Kidney capillary endothelial cell (primary cell): Measurements from ENCODE around the gene NNAT.

Source experiments
- DNase-seq: peaks from one replicate; pipeline ENCODE4 v3.0.0-alpha.2; 2018; ENCODE audit warnings: low spot score

NNAT gene

GRCh38 chr20:37502654-37503053 lies 18.4 kb upstream of the NNAT start:
- DNase-seq = no peak

GRCh38 chr20:37503256-37503927 lies 17.7 kb upstream of the NNAT start:
- DNase-seq = no peak

DNA sequence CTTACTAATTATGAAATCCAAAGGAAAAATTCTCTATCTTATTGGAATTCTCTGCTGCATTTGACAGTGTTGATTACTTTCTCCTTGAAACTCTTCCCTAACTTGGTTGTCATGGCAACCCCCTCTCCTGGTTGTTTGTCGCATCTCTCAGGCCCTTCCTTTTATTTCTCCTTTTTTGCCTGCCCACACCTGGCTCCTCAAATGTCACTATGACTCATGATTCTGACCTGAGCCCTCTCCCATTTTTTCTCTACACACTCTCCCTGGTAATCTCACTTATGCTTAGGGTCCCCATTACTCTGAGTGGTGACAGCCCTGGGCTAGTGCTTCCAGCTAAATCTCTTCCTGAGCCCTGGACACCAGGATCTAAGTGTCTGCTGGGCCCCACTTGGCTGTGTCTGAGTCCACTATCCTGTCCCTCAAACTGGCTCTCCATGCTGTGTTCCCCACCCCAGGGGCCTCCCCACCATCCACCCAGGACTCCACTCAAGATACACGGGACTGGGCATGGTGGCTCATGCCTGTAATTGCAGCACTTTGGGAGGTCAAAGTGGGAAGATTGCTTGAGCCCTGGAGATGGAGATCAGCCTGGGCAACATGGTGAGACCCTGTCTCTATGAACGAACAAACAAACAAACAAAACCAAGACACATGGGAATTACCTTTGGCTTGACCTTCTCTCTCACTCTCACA lies 16.5 kb upstream of the NNAT start:
- no peak for DNase-seq

GRCh38 chr20:37505263-37506151 lies 15.5 kb upstream of the NNAT start:
- DNase-seq = no peak

DNA sequence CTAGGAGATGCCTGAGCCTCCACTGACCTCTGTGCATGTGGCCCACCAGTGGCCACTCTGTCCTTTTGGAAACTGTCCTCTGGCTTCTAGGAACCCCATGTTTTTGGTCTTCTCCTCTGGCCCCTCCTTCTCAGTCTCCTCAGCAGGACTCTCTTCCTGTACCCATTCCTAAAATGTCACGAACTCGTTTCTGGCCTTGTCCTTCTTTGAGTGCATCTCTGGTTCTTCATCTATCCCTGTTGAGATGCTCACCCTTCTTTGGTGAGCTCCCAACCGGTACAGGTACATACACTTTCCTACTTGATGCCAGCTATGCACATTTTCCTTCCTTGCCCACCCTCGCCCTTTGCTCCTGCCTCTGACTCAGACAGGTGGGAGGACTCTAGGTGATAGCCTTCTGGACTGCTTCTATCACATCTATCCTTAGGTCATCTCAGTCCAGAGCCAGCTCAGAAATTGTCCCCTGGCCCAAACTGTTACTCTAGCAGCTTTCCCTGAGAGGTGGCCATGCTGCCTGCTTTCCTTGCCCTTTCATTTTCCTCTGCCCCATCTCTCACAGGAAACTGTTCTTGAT lies 14.8 kb upstream of the NNAT start:
- no peak for DNase-seq

DNA sequence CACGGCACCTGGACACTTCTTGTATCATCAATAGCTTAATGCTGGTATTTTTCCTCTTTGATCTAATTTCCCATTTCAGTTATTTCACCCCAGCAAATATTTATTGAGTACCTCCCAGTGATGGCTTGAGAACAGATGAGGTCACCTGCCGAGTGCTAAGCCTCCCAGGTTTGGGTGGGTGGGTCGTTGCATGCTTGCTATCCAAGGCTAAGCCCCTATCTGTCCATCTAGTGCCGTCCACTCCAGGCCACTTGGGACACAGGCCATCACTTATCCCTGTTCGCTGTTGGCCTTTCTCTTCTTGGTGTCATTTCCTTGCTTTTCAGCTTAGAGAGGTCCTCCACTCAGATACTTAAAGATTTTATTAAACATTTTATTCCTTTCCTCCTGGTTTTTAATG lies 10.8 kb upstream of the NNAT start:
- DNase-seq = no peak

DNA sequence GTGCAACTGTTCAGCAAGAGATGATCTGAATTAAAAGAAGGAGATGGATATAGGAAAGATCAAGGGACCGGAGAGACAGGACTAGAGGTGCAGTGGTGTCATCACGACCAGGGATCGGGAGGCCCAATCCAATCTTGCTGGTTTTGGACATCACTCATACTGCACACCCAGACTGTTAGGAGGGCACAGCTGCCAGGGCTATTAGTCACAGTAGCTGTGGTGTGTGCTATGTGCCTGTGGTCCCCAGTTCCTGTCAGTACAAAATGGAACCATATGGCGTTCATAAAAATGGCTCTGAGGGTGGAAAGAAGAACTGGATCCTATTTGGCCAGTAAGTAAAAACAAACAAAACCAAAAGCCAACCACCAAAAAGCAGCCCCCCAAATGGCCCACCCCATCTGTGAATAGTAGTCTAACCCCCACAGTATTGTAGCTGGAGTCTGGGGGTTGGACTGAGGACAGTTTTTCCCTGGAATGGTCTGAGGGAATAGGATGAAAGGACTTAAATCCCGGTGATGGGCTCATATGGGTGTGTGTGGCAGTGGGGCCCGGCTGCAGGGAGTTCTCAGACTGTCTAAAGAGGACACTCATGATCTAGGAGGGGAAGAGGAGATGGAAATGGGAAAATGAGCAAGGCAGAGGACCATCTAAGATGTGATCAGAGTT lies 9.3 kb upstream of the NNAT start:
- DNase-seq = no peak

DNA sequence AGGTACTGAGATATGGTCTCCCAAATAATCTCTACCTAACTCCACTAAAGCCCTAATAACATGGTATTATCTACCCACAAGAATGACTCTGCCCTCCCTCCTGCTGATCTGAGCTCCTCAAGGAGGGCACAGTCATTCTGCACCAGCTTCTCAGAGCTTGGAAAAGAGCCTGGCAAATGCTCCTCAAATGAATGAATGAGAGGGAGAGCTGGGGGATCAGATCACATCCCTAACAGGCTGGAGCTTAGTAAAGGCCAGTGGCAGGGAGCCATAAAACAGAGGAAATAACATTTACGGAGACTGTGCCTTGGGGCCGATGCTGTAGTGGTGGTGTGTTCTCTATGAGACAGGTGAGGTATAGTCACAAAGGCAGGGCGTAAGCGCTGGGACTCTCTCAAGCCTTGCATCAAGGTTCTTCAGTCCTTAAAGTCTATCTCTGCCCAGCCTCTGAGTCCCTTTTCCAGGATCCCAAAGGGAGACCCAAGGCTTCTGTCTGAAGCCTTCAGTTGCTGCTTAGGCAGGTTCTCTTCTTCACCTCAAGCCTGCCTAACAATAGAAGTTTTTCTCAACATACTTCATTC lies 7.2 kb upstream of the NNAT start:
- DNase-seq = no peak

GRCh38 chr20:37515876-37516275 lies 5.2 kb upstream of the NNAT start:
- no peak for DNase-seq

DNA sequence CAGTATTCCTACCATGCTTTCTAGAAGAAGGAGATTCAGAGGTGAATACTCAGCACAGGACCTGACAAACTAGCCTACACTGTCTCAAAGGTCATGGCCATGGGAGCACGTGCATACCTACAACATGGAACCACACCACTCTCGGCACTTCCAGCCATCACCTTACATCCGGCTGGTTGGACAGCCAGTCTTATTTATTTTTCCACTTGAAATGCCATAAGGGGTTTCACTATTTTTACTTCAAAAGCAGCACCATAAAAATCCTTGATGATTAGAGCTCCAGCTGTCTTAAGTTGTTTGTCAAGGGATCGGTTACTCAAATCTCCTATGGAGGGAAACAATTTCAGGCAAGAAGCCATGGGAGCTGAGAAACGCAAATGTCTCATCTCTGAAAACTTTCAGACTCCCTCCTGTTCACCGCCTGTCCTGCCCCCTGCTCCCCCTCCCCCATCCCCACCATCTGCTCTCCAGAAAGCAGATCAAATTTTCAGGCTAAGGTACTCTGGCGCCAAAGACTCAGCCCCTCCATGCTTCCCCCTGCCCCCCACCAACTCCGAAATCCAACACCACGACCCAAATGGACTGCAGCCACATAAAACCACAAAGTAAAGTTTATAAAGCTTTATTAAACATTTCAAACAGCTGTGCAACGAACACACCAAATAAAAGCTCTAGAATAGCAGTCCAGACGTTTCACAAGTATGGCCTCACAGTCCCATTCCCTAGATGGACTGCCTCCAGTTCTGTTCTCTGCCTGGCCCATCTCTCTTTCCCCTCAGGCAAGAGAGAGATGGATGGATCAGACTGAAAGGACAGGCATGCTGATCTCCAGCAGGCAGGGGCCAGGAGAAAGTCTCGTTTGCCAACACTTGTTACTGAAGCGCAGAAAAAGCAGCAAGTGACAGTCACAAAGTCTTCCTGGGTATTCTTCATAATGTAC lies 4.0 kb upstream of the NNAT start:
- no peak for DNase-seq

GRCh38 chr20:37518059-37518458 lies 3.0 kb upstream of the NNAT start:
- no peak for DNase-seq

DNA sequence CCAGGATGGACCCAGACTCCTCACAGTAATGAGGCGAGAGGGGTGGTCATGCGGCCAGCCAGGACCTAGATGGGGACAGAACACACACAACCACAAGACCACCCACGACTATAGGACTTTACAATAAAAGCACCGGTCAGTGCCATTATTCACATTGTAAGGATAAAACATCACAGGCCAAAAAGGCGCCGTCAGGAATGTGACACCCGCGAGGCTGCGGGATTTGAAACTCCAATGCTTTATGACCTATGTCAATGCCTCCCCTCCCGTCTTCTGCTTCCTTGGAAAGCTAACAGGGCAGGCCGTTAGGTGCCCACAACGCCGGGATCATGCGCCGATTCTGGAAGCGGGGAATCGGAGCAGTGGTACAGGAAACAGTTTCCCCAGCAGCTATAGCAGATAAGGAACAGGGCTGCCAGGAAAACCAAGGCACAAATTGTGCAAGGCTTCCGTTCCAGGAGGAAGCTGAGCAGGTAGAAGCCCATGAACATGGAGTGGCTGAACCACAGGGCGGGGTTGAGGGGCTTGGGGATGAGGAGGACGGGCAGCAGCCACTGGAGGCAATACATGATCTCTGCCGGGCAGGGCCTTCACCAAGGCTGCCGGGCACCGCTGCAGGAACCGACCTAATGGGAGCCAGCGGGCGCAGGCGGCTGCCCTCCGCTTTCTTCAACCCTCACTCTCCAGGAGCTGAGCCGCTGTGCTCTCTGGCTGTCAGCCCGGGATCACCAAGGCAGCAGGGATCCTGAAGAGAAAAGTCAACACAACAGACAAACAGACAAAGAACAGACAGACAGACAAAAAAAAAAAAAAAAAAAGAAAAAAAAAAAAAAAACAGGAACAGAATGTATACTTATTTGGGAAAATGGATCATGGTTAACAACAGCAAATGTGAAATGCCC lies 2.2 kb upstream of the NNAT start:
- DNase-seq = peak; percentile 20

GRCh38 chr20:37519508-37520418 lies 1.3 kb upstream of the NNAT start:
- no peak for DNase-seq

- no peak for DNase-seq
Measured at GRCh38 chr20:37520419-37520955, 563 bp upstream of the NNAT start.

DNA sequence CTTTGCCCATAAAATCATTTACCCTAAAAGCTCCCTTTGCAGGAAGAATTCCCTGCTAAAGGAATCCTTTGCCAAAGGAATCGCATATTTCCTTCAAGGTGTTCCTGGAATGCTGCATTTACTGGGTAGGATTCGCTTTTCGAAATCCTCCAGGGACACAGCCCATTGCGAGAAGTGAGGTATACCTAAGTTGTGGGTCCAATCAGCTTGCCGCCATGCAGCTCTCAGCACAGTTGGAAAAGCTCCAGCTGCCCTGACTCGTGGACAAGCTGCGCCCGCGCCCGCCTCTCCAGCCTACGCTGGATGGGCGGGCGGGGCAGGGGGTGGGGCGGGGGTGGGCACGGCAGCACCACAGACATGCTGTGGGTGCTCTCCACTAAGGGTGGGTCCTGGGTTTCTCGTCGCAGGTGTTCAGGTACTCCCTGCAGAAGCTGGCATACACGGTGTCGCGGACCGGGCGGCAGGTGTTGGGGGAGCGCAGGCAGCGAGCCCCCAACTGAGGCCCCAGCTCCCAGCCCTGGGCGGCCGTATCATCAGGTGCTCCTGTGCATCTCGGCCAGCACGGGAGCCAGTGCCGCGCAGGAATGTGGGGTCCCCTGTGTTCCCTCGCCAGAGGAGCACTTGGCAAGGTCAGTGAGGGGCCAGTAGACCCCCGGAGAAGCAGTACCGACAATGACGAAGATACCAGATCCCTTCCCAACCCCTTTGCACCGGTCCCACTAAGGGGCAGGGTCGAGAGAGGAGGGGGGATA lies 1.4 kb downstream of the NNAT start:
- no peak for DNase-seq

DNA sequence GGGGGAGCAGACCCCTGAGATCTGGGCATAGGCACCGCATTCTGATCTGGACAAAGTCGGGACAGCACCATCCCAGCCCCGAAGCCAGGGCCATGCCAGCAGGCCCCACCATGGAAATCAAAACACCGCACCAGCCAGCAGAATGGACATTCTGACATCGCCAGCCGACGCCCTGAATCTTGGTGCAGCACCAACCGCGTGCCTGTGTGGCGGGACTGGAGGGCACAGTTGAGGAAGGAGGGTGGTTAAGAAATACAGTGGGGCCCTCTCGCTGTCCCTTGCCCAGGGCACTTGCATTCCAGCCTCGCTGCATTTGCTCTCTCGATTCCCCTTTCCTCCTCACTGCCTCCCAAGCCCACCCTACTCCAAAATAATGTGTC lies 2.0 kb downstream of the NNAT start:
- DNase-seq = no peak

DNA sequence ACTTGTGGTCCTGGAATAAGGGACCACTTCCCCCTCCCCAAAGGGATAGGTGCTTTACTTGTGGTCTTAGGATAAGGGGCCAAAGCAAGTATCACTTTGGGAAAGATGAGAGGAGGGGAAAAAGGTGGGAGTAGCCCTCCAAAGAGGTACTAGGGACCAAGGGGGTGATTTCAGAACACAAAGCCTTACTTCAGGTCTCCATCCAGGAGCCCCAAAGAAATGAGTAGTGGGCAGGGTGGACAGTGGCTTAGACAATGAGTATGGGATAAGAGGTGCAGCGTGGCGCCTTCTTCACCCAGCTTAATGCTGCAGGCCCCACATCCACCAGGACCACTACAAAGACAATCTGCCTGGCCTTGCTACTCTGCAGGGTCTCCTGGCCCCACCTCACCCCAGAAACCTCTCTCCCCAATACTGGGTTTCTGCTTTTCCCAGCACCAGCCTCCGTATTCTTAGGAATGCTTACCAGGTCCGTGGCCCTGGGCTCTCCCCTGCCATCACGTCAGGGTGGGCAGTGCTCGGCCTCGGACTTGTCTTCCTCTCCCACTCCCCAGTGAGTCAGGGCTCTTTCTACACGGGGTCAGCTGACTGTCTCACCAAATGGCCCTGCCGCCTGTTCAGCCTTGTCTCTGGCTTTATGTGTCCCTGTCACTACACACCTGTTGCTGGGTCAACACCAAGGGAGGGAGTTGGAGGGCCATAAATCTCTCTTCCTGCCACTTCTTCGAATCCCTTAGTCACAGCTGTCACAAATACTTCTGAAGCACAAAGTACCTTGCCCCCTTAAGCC lies 3.1 kb downstream of the NNAT start:
- DNase-seq = no peak
